HepG2 (cell line): ENCODE data around the gene EIF1. TPM values are rescaled to one million over a fixed set of nuclear protein-coding genes. Genes with fewer than 3 reads are reported as not detected.

ENCODE experiments used
- ATAC-seq: fragments of 200-7000 bp; cut with Tn5 transposase; 3 replicates; pipeline ENCODE4 v1.9.1; 2020; ENCODE audit warnings: mild to moderate bottlenecking, moderate library complexity
- BruUV-seq: library from RNA; stranded (reverse); fragments of 400-500 nt; replicated peaks from 2 replicates; lab custom pipeline; 2021; lab: Mats Ljungman, UMichigan
- CTCF ChIA-PET: fragments of 300-600 bp; formaldehyde crosslinking; extraction: SDS; loops from one replicate; lab custom pipeline; 2021; ENCODE audit warnings: low total read pairs, inconsistent platforms, low intra/inter-chr PET ratio; lab: Yijun Ruan, JAX
- POLR2A ChIA-PET: fragments of 350-600 bp; sonication (Branson Sonifier 250); formaldehyde crosslinking; loops from one replicate; lab custom pipeline; 2020; ENCODE audit warnings: antibody characterized with exemption, inconsistent platforms; lab: Yijun Ruan, JAX
- DNase-seq: peaks from one replicate; pipeline ENCODE4 v3.0.0-alpha.2; 2015; ENCODE audit warnings: low spot score
- FAIRE-seq: peaks from 3 replicates; lab custom pipeline; 2011; peaks lifted over from hg19 to GRCh38; lab: Jason Lieb, UNC
- H2AFZ ChIP-seq: one replicate; pipeline ENCODE4 v1.6.1; 2011; ENCODE audit warnings: low read length, inconsistent platforms
- H3K27ac ChIP-seq: fragments of 300-600 bp; 3 replicates; pipeline ENCODE4 v1.8.0; 2011; ENCODE audit warnings: mixed run types, mild to moderate bottlenecking, mixed read lengths, low read length, inconsistent platforms; ENCODE audit not compliant: insufficient read depth; ENCODE audit errors: extremely low read length
- H3K27me3 ChIP-seq, 2 experiments: fragments of 200-600 bp in 1 of 2; 2 replicates in 1 of 2; 3 replicates in 1 of 2; pipeline versions ENCODE4 v1.6.0 to v1.8.0; 2011; ENCODE audit warnings: low read length in 2 of 2, mild to moderate bottlenecking in 2 of 2, moderate library complexity in 2 of 2, inconsistent platforms in 1 of 2; ENCODE audit not compliant: insufficient read depth in 2 of 2, control insufficient read depth in 1 of 2
- H3K36me3 ChIP-seq, 2 experiments: fragments of 200-600 bp in 1 of 2; replicated peaks in 1 of 2; 2 replicates in 1 of 2; 3 replicates in 1 of 2; pipeline versions ENCODE4 v1.5.1 to v1.8.0; 2011; ENCODE audit warnings: low read length in 2 of 2, inconsistent platforms in 1 of 2; ENCODE audit not compliant: insufficient read depth in 2 of 2, control insufficient read depth in 1 of 2
- H3K4me1 ChIP-seq: 2 replicates; pipeline ENCODE4 v1.5.1; 2012; ENCODE audit warnings: low read length, inconsistent platforms; ENCODE audit not compliant: insufficient read depth
- H3K4me2 ChIP-seq: 2 replicates; pipeline ENCODE4 v1.6.0; 2011; ENCODE audit warnings: low read depth, low read length, inconsistent platforms
- H3K4me3 ChIP-seq, 3 experiments: fragments of 200-600 bp in 1 of 3; sonication (generic), shearing (Covaris generic) in 1 of 3; replicated peaks in 1 of 3; 2 replicates each; pipeline ENCODE4 v1.5.1; 2011 to 2016; ENCODE audit warnings: low read length in 3 of 3, inconsistent platforms in 2 of 3, low read depth in 2 of 3, mild to moderate bottlenecking in 2 of 3, control low read depth in 1 of 3, mixed read lengths in 1 of 3; ENCODE audit not compliant: insufficient read depth in 1 of 3
- H3K79me2 ChIP-seq: one replicate; pipeline ENCODE4 v1.6.1; 2011; ENCODE audit warnings: low read length, inconsistent platforms; ENCODE audit not compliant: insufficient read depth
- H3K9ac ChIP-seq: 2 replicates; pipeline ENCODE4 v1.6.0; 2011; ENCODE audit warnings: mild to moderate bottlenecking, low read depth, low read length, inconsistent platforms; ENCODE audit not compliant: insufficient read depth
- H3K9me3 ChIP-seq: 2 replicates; pipeline ENCODE4 v1.5.1; 2012; ENCODE audit warnings: mild to moderate bottlenecking, low read length
- H4K20me1 ChIP-seq: 2 replicates; pipeline ENCODE4 v1.6.0; 2011; ENCODE audit warnings: inconsistent platforms, mild to moderate bottlenecking, low read length, moderate library complexity; ENCODE audit not compliant: insufficient read depth
- HNRNPLL ChIP-seq: fragments of 200-400 bp; formaldehyde crosslinking; IDR thresholded peaks from 2 replicates; pipeline ENCODE4 v1.6.1; 2017; ENCODE audit warnings: mild to moderate bottlenecking, low read depth, low read length; ENCODE audit not compliant: poor library complexity, severe bottlenecking
- HNRNPUL1 ChIP-seq: fragments of 200-400 bp; formaldehyde crosslinking; IDR thresholded peaks from 2 replicates; pipeline ENCODE4 v1.6.1; 2017; ENCODE audit warnings: low read depth, mild to moderate bottlenecking, low read length, moderate library complexity
- IKZF4 ChIP-seq: sonication (generic); formaldehyde crosslinking; IDR thresholded peaks from 2 replicates; pipeline ENCODE4 v1.5.1; 2020; ENCODE audit warnings: borderline replicate concordance, mild to moderate bottlenecking, low read depth, missing genetic modification reagents; ENCODE audit errors: not compliant biosample characterization
- KLF12 ChIP-seq: sonication (generic); formaldehyde crosslinking; IDR thresholded peaks from 2 replicates; pipeline ENCODE4 v1.4.0; 2020; ENCODE audit warnings: missing genetic modification reagents, borderline replicate concordance
- MED1 ChIP-seq: sonication (generic); formaldehyde crosslinking; IDR thresholded peaks from 2 replicates; pipeline ENCODE4 v1.4.0; 2020; ENCODE audit warnings: missing genetic modification reagents
- MTA1 ChIP-seq: sonication (generic); formaldehyde crosslinking; IDR thresholded peaks from 2 replicates; pipeline ENCODE4 v1.4.0; 2020; ENCODE audit warnings: missing genetic modification reagents, mild to moderate bottlenecking, borderline replicate concordance
- MTF2 ChIP-seq: sonication (generic); formaldehyde crosslinking; IDR thresholded peaks from 2 replicates; pipeline ENCODE4 v1.5.0; 2020; ENCODE audit warnings: missing genetic modification reagents, borderline replicate concordance
- SIX4 ChIP-seq: sonication (generic); formaldehyde crosslinking; IDR thresholded peaks from 2 replicates; pipeline ENCODE4 v1.4.0; 2020; ENCODE audit warnings: missing genetic modification reagents
- SMAD1 ChIP-seq: sonication (generic); formaldehyde crosslinking; IDR thresholded peaks from 2 replicates; pipeline ENCODE4 v1.4.0; 2020; ENCODE audit warnings: missing genetic modification reagents, low read depth, mild to moderate bottlenecking, borderline replicate concordance
- TCF12 ChIP-seq, 2 experiments: fragments of 450-650 bp in 1 of 2; sonication (generic) in 1 of 2; formaldehyde crosslinking in 1 of 2; IDR thresholded peaks; 2 replicates each; pipeline versions ENCODE4 v1.6.1 to v1.8.0; 2017 to 2022; ENCODE audit warnings: antibody characterized with exemption in 1 of 2, mild to moderate bottlenecking in 1 of 2, missing genetic modification reagents in 1 of 2, moderate library complexity in 1 of 2
- YEATS4 ChIP-seq: sonication (generic); formaldehyde crosslinking; IDR thresholded peaks from 2 replicates; pipeline ENCODE4 v1.4.0; 2020; ENCODE audit warnings: missing genetic modification reagents, borderline replicate concordance
- ZMYM4 ChIP-seq: sonication (generic); formaldehyde crosslinking; IDR thresholded peaks from 2 replicates; pipeline ENCODE4 v1.8.1; 2023; ENCODE audit warnings: mild to moderate bottlenecking, missing genetic modification reagents
- ZNF235 ChIP-seq: sonication (generic); formaldehyde crosslinking; IDR thresholded peaks from 2 replicates; pipeline ENCODE4 v1.8.1; 2023; ENCODE audit warnings: mild to moderate bottlenecking, missing genetic modification reagents, borderline replicate concordance
- ZNF263 ChIP-seq: sonication (generic); formaldehyde crosslinking; IDR thresholded peaks from 2 replicates; pipeline ENCODE4 v1.4.0; 2020; ENCODE audit warnings: missing genetic modification reagents
- ZNF446 ChIP-seq: sonication (generic); formaldehyde crosslinking; IDR thresholded peaks from 2 replicates; pipeline ENCODE4 v1.5.0; 2020; ENCODE audit warnings: mild to moderate bottlenecking, missing genetic modification reagents
- ZNF598 ChIP-seq: sonication (generic); formaldehyde crosslinking; IDR thresholded peaks from 2 replicates; pipeline ENCODE4 v1.5.1; 2020; ENCODE audit warnings: mild to moderate bottlenecking, missing genetic modification reagents, borderline replicate concordance
- ZNF607 ChIP-seq: sonication (generic); formaldehyde crosslinking; IDR thresholded peaks from 2 replicates; pipeline ENCODE4 v1.5.1; 2020; ENCODE audit warnings: missing genetic modification reagents, mild to moderate bottlenecking, borderline replicate concordance
- ZNF724P ChIP-seq: sonication (generic); formaldehyde crosslinking; IDR thresholded peaks from 2 replicates; pipeline ENCODE4 v1.8.0; 2022; ENCODE audit warnings: missing genetic modification reagents, borderline replicate concordance
- ZSCAN25 ChIP-seq: sonication (generic); formaldehyde crosslinking; IDR thresholded peaks from 2 replicates; pipeline ENCODE4 v1.8.0; 2022; ENCODE audit warnings: mild to moderate bottlenecking, missing genetic modification reagents
- WGBS: methylation state at CpG from one replicate; pipeline ENCODE4 v1.1.6; 2017; ENCODE audit warnings: low lambda C conversion rate; 5-methylcytosine and 5-hydroxymethylcytosine counted together
- in situ Hi-C: cut with HindIII; loops from 2 replicates; pipeline ENCODE4 v1.10.0; 2017; ENCODE audit warnings: low pct_unique_long_range_greater_than_20kb; ENCODE audit not compliant: extremely low pct_ligation_motif_present
- intact Hi-C: fragments of 100-400 bp; cut with micrococcal nuclease; formaldehyde crosslinking; loops from one replicate; pipeline ENCODE4 v1.10.0; 2022; ENCODE audit not compliant: unreplicated experiment
- polyA plus RNA-seq, 8 experiments: library from polyadenylated mRNA; depleted of rRNA in 3 of 8; stranded (reverse) in 7 of 8; unstranded in 1 of 8; fragments of >200 nt; fragmentation: Illumina TruSeq in 4 of 8; extraction: Trizol in 4 of 8; gene quantifications; 2 replicates each; pipeline versions ENCODE4 v1.2.1 to v1.2.3, GENCODE V29; 2011 to 2016; ENCODE audit warnings: low read depth in 4 of 8, missing spikeins in 1 of 8, mixed read lengths in 1 of 8; ENCODE audit not compliant: insufficient read depth in 1 of 8
- total RNA-seq, 5 experiments: library from RNA; depleted of rRNA; stranded (reverse); fragments of >200 nt; fragmentation: Illumina TruSeq; extraction: Trizol; gene quantifications; 2 replicates each; pipeline ENCODE4 v1.2.3, GENCODE V29; 2016; ENCODE audit warnings: low read depth in 1 of 5
- TF ChIP-seq, protein P1 (sequence below): sonication (generic); formaldehyde crosslinking; conservative IDR thresholded peaks from 2 replicates; pipeline ENCODE4 v1.8.0; 2022; ENCODE audit warnings: mild to moderate bottlenecking, moderate library complexity, missing genetic modification reagents
- TF ChIP-seq, protein P2 (sequence below): sonication (generic); formaldehyde crosslinking; IDR thresholded peaks from 2 replicates; pipeline ENCODE4 v1.4.0; 2020; ENCODE audit warnings: missing genetic modification reagents

Gene EIF1
- total and polyA plus RNA-seq, 2 of the 13 experiments (the other 11 are each of a cell fraction or from before 2014, with no cell fraction given) = 147 to 517 TPM

DNA sequence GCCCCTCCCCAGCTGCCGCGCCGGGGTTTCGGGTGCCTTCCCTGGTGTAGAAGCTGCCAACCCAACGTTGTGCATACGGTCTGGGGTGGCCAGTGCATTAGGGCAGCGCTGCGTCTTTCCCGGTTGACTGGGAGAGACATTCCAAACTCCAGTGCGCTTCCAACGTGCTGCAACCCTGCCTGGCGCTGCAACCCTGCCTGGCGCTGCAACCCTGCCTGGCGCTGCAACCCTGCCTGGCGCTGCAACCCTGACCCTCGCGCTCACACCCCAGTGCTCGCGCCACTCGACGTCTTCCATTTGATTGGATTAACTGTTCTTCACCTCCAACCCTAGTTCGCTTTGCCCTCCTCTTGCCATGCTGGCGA lies 46.2 kb downstream of the EIF1 start:
- no peak overlapping the region for H3K9ac ChIP-seq
- peak overlapping the region; percentile 76 for H3K4me2 ChIP-seq
- H2AFZ ChIP-seq = no peak overlapping the region
- ATAC-seq (peak; percentile 27), DNase-seq (no peak), FAIRE-seq (no peak)
- H3K36me3 ChIP-seq = no peaks in the 10 kb centered on the region
- H3K27ac ChIP-seq = no peak overlapping the region
- in situ Hi-C loops (loop anchor here (5.0 kb wide), 2 partner anchors 67 to 222 kb away; no protein-coding TSS in a partner anchor), intact Hi-C loops (no loop called here)
- WGBS = 7% methylated on average over 21 of the region's 23 CpGs
- H3K9me3 ChIP-seq = no peaks in the 10 kb centered on the region
- H3K4me3 ChIP-seq = peak overlapping the region; percentile 48 to 72 (median 58)
- H3K79me2 ChIP-seq = no peaks in the 10 kb centered on the region
- BruUV-seq = no TSS peak
- CTCF ChIA-PET = no interaction called here
- POLR2A ChIA-PET = interaction anchor here (1.3 to 1.9 kb wide), 3 partner anchors 43 to 66 kb away, joined by 4 to 6 read pairs (median 6); partner anchors contain the start of gene JUP
- H3K27me3 ChIP-seq = peaks cover 25 to 76% of the 10 kb centered on the region in 2 experiments
- peaks cover 32% of the 10 kb centered on the region for H3K4me1 ChIP-seq
- H4K20me1 ChIP-seq = no peaks in the 10 kb centered on the region
- 0 out of 2 replicates have a peak, but pooled peaks have one; percentile 1 for TF ChIP-seq ZNF263 (CRISPR knock-in tag)
- peak; percentile 4; the same call in 1 of the 2 replicates for TF ChIP-seq ZMYM4
- no peak for TF ChIP-seq HNRNPUL1
- no peak for TF ChIP-seq YEATS4 (CRISPR knock-in tag)
- TF ChIP-seq ZNF235 = 0 out of 2 replicates have a peak, but pooled peaks have one; percentile 3
- TF ChIP-seq ZSCAN25 (CRISPR knock-in tag) = peak; percentile 31
- peak; percentile 30; the same call in 1 of the 2 replicates for TF ChIP-seq ZNF446
- 0 out of 2 replicates have a peak, but pooled peaks have one; percentile 41 for TF ChIP-seq ZNF724P
- TF ChIP-seq, protein P1, sequence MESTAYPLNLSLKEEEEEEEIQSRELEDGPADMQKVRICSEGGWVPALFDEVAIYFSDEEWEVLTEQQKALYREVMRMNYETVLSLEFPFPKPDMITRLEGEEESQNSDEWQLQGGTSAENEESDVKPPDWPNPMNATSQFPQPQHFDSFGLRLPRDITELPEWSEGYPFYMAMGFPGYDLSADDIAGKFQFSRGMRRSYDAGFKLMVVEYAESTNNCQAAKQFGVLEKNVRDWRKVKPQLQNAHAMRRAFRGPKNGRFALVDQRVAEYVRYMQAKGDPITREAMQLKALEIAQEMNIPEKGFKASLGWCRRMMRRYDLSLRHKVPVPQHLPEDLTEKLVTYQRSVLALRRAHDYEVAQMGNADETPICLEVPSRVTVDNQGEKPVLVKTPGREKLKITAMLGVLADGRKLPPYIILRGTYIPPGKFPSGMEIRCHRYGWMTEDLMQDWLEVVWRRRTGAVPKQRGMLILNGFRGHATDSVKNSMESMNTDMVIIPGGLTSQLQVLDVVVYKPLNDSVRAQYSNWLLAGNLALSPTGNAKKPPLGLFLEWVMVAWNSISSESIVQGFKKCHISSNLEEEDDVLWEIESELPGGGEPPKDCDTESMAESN (CRISPR knock-in tag) = 0 out of 2 replicates have a peak, but pooled peaks have one; percentile 9
- TF ChIP-seq SIX4 (CRISPR knock-in tag) = no peak
- TF ChIP-seq MTF2 = peak; percentile 58; the same call in 1 of the 2 replicates
- TF ChIP-seq ZNF598 (CRISPR knock-in tag) = 0 out of 2 replicates have a peak, but pooled peaks have one; percentile 40
- TF ChIP-seq HNRNPLL = peak; percentile 80
- peak; percentile 5; the same call in 1 of the 2 replicates for TF ChIP-seq SMAD1 (CRISPR knock-in tag)
- peak; percentile 4; the same call in 1 of the 2 replicates for TF ChIP-seq MTA1
- TF ChIP-seq TCF12 (IDR thresholded peaks at IDR 0.05) = no peak
- no peak for TF ChIP-seq TCF12 (CRISPR knock-in tag; IDR thresholded peaks at IDR 0.05)
- no peak for TF ChIP-seq MED1 (CRISPR knock-in tag)
- TF ChIP-seq, protein P2, sequence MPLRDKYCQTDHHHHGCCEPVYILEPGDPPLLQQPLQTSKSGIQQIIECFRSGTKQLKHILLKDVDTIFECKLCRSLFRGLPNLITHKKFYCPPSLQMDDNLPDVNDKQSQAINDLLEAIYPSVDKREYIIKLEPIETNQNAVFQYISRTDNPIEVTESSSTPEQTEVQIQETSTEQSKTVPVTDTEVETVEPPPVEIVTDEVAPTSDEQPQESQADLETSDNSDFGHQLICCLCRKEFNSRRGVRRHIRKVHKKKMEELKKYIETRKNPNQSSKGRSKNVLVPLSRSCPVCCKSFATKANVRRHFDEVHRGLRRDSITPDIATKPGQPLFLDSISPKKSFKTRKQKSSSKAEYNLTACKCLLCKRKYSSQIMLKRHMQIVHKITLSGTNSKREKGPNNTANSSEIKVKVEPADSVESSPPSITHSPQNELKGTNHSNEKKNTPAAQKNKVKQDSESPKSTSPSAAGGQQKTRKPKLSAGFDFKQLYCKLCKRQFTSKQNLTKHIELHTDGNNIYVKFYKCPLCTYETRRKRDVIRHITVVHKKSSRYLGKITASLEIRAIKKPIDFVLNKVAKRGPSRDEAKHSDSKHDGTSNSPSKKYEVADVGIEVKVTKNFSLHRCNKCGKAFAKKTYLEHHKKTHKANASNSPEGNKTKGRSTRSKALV (CRISPR knock-in tag) = 0 out of 2 replicates have a peak, but pooled peaks have one; percentile 4
- TF ChIP-seq KLF12 = no peak
- no peak for TF ChIP-seq IKZF4 (CRISPR knock-in tag)
- no peak for TF ChIP-seq ZNF607 (CRISPR knock-in tag)
